ENCODE results near the gene TBC1D4. TPM values are rescaled to one million over a fixed set of nuclear protein-coding genes. Genes with fewer than 3 reads are reported as not detected.

TBC1D4 gene
- total RNA-seq, 1 donor from 2014 or later, result 19.8 TPM

DNA sequence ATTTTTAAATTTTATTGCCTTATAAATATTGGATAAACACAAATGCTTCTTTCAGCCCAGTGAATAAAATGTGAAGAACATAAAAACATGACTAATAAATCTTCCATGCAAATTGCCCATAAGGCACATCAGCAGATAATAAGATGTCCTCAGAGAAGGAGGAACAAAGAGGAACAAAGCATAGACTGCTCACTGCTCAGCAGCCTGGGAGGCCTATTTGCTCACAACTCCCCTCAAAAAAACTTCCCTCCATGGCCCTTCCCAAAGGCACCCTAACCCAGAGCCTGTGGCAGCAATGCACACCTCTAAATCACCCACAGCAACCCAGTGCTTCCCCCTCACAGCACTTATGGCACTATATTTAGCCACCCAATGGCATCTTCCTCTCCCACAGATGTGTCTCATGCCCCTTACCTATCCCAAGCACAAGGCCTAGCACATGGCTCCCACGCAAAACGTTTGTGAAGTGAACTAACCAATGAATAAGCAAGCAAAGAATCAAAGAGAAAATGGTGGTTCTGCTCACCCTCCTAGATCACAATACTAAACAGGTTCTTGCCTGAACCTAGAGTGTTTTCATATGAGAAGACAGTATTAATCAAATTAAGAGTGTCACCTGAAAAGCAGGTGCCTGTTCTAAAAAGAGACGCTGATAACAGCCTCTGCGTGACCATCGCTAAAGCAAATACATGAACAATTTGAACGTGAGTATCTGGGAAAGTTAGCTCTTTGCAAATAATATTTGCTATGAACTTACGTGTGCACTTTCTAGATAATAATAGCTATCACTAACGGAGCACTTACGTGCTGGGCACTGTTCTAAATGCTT is 96.9 kb downstream of the TBC1D4 start:
- H3K9me3 ChIP-seq (ENCODE audit: control insufficient read depth in 3 of 3, low read length in 3 of 3), result no peaks in the 10 kb centered on the region
- H3K9ac ChIP-seq (ENCODE audit: low read depth in 1 of 3, low read length in 3 of 3), result peak overlapping the region in 1 of 3 donors; percentile 43
- H3K36me3 ChIP-seq (ENCODE audit: control insufficient read depth in 3 of 3, insufficient read depth in 3 of 3, low read length in 3 of 3), result no peaks in the 10 kb centered on the region
- H3K27ac ChIP-seq (ENCODE audit: low read depth, low read length), result peak overlapping the region; percentile 37
- no peaks in the 10 kb centered on the region for H3K27me3 ChIP-seq (ENCODE audit: control insufficient read depth in 3 of 3, insufficient read depth in 3 of 3, low read length in 3 of 3)
- no peak overlapping the region for H3K4me3 ChIP-seq (ENCODE audit: low read length in 3 of 3)
- H3K4me1 ChIP-seq (ENCODE audit: control insufficient read depth in 3 of 3, insufficient read depth in 3 of 3, low read length in 3 of 3), result peaks cover 3 to 9% (median 5%) of the 10 kb centered on the region in 3 donors

DNA sequence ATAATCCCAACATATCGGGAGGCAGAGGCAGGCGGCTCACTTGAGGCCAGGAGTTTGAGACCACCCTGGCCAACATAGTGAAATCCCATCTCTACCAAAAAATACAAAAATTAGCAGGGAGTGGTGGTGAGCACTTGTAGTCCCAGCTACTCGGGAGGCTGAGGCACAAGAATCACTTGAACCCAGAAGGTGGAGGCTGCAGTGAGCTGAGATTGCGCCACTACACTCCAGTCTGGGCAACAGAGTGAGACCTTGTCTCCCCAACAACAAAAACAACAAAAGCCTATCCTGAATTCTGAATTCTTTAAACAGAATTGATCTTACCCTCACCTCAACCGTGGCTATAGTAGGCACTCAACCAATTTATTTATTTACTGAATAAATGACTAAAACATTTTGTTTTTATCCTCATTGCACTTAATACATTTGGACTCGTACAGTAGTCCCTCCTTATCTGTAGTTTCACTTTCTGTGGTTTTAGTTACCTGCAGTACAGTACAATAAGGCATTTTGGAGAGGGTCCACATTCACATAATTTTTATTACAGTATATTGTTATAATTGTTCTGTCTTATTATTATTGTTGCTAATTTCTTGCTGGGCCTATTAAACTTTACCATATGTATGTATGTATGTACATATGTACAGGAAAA is 98.8 kb downstream of the TBC1D4 start:
- H3K4me1 ChIP-seq (ENCODE audit: control insufficient read depth in 3 of 3, insufficient read depth in 3 of 3, low read length in 3 of 3), result peaks cover 3 to 9% (median 5%) of the 10 kb centered on the region in 3 donors
- H3K9me3 ChIP-seq (ENCODE audit: control insufficient read depth in 3 of 3, low read length in 3 of 3), result no peaks in the 10 kb centered on the region
- H3K36me3 ChIP-seq (ENCODE audit: control insufficient read depth in 3 of 3, insufficient read depth in 3 of 3, low read length in 3 of 3), result no peaks in the 10 kb centered on the region
- no peak overlapping the region for H3K9ac ChIP-seq (ENCODE audit: low read depth in 1 of 3, low read length in 3 of 3)
- no peaks in the 10 kb centered on the region for H3K27me3 ChIP-seq (ENCODE audit: control insufficient read depth in 3 of 3, insufficient read depth in 3 of 3, low read length in 3 of 3)
- H3K4me3 ChIP-seq (ENCODE audit: low read length in 3 of 3), result no peak overlapping the region
- no peak overlapping the region for H3K27ac ChIP-seq (ENCODE audit: low read depth, low read length)

DNA sequence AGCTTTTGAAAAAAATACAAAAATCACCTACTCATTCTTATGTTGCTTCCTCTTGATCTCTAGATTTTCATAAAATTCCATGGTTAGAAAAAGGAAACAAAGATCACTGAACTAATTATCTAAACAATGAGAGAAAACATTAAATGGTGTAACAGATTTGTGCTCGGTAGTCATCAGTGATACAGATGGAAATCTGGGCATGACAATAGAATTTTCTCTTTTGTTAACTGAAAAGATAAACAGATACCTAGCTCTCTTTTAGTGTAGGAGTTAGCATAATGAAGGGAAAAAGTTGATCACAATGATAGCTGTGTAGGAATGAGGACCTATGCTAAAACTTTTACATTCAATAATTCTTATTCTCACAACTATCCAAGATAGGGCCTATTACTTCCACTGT is 103.7 kb downstream of the TBC1D4 start:
- H3K9me3 ChIP-seq (ENCODE audit: control insufficient read depth in 3 of 3, low read length in 3 of 3), result no peaks in the 10 kb centered on the region
- no peaks in the 10 kb centered on the region for H3K36me3 ChIP-seq (ENCODE audit: control insufficient read depth in 3 of 3, insufficient read depth in 3 of 3, low read length in 3 of 3)
- no peak overlapping the region for H3K27ac ChIP-seq (ENCODE audit: low read depth, low read length)
- H3K27me3 ChIP-seq (ENCODE audit: control insufficient read depth in 3 of 3, insufficient read depth in 3 of 3, low read length in 3 of 3), result no peaks in the 10 kb centered on the region
- no peak overlapping the region for H3K4me3 ChIP-seq (ENCODE audit: low read length in 3 of 3)
- H3K4me1 ChIP-seq (ENCODE audit: control insufficient read depth in 3 of 3, insufficient read depth in 3 of 3, low read length in 3 of 3), result peaks cover 2 to 15% (median 6%) of the 10 kb centered on the region in 3 donors
- no peak overlapping the region for H3K9ac ChIP-seq (ENCODE audit: low read depth in 1 of 3, low read length in 3 of 3)

DNA sequence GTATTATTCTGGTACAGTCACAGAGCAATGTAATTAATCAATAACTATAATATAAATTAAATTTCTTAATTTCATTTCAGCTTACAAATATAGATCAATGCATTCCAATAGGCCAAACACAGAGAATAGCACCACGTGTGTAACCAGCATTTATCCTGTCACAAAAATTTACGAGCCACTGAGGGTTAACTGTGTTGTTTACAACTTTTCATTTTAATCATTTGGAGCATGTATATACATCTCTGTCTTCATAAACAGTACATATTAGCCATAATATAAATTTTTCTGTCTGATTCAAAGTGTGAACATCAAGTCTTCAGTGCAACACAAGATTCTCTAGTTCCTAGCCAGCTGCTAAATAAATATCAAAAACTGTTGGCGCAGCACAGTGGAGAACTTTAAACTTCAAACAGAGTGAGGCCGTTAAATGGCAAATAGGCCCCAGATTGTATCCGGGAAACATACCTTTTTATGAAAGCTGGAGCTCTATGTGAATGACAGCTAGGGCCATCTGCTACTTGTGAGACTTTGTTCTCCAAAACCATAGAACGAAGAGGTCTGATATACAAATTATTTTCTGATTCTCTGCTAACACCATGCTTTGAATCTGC is 105.1 kb downstream of the TBC1D4 start:
- Histone ChIP-seq H3K4me3 (ENCODE audit: low read length in 3 of 3) (no peak overlapping the region), H3K9ac (ENCODE audit: low read depth in 1 of 3, low read length in 3 of 3) (no peak overlapping the region), H3K9me3 (ENCODE audit: control insufficient read depth in 3 of 3, low read length in 3 of 3) (no peaks in the 10 kb centered on the region), H3K27ac (ENCODE audit: low read depth, low read length) (no peak overlapping the region), H3K27me3 (ENCODE audit: control insufficient read depth in 3 of 3, insufficient read depth in 3 of 3, low read length in 3 of 3) (no peaks in the 10 kb centered on the region), H3K36me3 (ENCODE audit: control insufficient read depth in 3 of 3, insufficient read depth in 3 of 3, low read length in 3 of 3) (no peaks in the 10 kb centered on the region), H3K4me1 (ENCODE audit: control insufficient read depth in 3 of 3, insufficient read depth in 3 of 3, low read length in 3 of 3) (peaks cover 9 to 21% (median 17%) of the 10 kb centered on the region in 3 donors)

DNA sequence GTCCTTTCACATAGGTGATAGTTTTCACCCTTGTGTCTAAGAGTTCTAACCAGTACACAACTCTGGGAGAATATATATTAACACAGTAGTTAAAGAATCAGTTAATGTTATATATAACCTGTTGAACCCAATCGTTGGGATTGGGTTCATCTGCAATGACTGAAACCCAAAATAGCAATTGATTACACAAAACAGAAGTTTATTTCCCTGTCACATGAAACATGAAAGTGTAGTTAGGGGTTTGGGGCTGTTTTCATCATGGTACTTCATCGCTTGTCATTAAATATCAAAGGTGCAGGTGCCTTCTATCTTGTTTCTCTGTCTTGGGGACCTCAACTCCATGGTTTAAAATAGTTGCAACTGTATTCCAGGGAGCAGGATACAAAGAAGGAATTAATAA is 106.6 kb downstream of the TBC1D4 start:
- Histone ChIP-seq H3K9me3 (ENCODE audit: control insufficient read depth in 3 of 3, low read length in 3 of 3) (no peaks in the 10 kb centered on the region), H3K4me3 (ENCODE audit: low read length in 3 of 3) (no peak overlapping the region), H3K9ac (ENCODE audit: low read depth in 1 of 3, low read length in 3 of 3) (no peak overlapping the region), H3K27ac (ENCODE audit: low read depth, low read length) (no peak overlapping the region), H3K36me3 (ENCODE audit: control insufficient read depth in 3 of 3, insufficient read depth in 3 of 3, low read length in 3 of 3) (no peaks in the 10 kb centered on the region), H3K27me3 (ENCODE audit: control insufficient read depth in 3 of 3, insufficient read depth in 3 of 3, low read length in 3 of 3) (no peaks in the 10 kb centered on the region), H3K4me1 (ENCODE audit: control insufficient read depth in 3 of 3, insufficient read depth in 3 of 3, low read length in 3 of 3) (peaks cover 19 to 32% (median 30%) of the 10 kb centered on the region in 3 donors)

DNA sequence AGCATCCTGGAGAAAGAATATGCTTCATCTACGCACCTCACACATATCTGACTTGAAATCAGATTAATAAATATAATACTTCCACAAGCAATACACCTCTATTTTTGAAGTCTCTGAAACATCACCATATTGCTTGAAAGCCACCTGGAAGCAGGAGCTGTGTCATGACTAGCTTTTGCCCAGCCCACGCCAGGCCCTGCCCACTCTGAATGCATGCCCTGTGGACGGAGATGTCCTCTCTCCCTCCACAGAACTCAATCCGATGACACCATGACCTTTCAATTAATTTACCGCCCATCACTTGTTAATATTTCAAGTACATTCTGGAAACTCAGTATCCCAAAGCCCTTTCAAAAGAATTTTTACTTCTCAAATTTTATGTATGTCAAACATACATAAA is 108.0 kb downstream of the TBC1D4 start:
- no peaks in the 10 kb centered on the region for H3K27me3 ChIP-seq (ENCODE audit: control insufficient read depth in 3 of 3, insufficient read depth in 3 of 3, low read length in 3 of 3)
- H3K36me3 ChIP-seq (ENCODE audit: control insufficient read depth in 3 of 3, insufficient read depth in 3 of 3, low read length in 3 of 3), result no peaks in the 10 kb centered on the region
- H3K4me1 ChIP-seq (ENCODE audit: control insufficient read depth in 3 of 3, insufficient read depth in 3 of 3, low read length in 3 of 3), result peaks cover 25 to 42% (median 40%) of the 10 kb centered on the region in 3 donors
- H3K27ac ChIP-seq (ENCODE audit: low read depth, low read length), result peak overlapping the region; percentile 59
- no peak overlapping the region for H3K9ac ChIP-seq (ENCODE audit: low read depth in 1 of 3, low read length in 3 of 3)
- H3K4me3 ChIP-seq (ENCODE audit: low read length in 3 of 3), result no peak overlapping the region
- no peaks in the 10 kb centered on the region for H3K9me3 ChIP-seq (ENCODE audit: control insufficient read depth in 3 of 3, low read length in 3 of 3)

DNA sequence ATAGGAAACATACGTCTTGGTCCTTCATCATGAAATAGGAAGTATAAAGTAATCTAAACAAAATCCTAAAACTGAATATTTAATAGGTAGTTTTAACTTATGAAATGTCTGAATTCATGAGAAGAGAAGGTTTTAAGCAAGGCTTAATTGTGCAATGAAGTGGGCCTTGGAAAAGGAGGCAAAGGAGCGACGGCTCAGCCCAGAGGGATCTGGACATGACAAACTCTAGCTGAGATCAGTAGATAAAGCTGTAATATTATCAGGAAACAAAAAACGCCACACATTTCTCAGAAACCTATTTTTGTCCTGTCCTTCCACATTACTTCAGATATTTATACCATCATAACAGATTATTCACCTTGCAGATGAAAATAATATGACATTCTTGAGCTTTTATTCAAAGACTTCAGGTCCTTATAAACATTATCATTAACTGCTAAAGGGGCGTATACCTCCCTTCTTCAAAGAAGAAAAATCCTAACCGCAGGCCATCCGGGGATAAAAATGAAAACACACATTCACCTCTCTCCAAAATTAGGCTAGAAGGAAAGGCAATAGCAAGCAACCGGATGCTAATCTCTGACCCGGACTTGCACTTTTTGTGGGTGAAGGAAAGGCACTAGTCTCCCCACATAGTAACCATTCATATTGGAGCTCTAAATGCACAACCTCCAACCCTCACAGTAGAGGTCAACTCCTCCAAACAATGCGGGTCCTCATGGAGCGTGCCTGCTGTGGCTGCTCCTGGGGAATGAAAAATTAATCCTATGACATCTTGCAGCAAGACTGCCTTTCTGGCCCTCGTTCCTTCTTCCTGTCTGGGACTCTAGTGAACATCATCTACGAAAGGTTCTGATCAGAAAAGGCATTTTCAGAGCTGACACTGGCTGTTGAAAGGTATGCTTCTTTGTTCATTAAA is 108.8 kb downstream of the TBC1D4 start:
- no peaks in the 10 kb centered on the region for H3K27me3 ChIP-seq (ENCODE audit: control insufficient read depth in 3 of 3, insufficient read depth in 3 of 3, low read length in 3 of 3)
- peak overlapping the region in 1 of 3 donors; percentile 24 for H3K4me3 ChIP-seq (ENCODE audit: low read length in 3 of 3)
- H3K9ac ChIP-seq (ENCODE audit: low read depth in 1 of 3, low read length in 3 of 3), result peak overlapping the region in 2 of 3 donors; percentile 27 to 42
- H3K4me1 ChIP-seq (ENCODE audit: control insufficient read depth in 3 of 3, insufficient read depth in 3 of 3, low read length in 3 of 3), result peaks cover 28 to 48% (median 43%) of the 10 kb centered on the region in 3 donors
- no peaks in the 10 kb centered on the region for H3K9me3 ChIP-seq (ENCODE audit: control insufficient read depth in 3 of 3, low read length in 3 of 3)
- no peaks in the 10 kb centered on the region for H3K36me3 ChIP-seq (ENCODE audit: control insufficient read depth in 3 of 3, insufficient read depth in 3 of 3, low read length in 3 of 3)
- peak overlapping the region; percentile 59 for H3K27ac ChIP-seq (ENCODE audit: low read depth, low read length)

DNA sequence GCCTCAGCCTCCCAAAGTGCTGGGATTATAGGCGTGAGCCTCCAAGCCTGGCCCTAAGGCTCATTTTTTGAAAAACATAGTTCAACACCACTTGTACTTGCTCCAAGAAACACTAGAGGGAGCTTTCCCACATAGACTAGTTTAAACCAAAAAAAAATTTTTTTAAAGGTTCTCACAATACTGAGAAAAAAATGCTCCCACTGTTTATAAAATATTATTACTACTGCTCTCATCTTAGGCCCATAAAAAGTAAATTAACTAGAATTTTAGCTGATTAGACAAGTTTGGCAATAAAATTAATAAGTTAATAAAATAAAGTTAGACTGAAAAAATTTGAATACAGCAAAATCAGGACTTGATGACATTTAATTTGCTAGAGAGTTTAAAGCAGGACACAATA is 109.5 kb downstream of the TBC1D4 start:
- H3K27me3 ChIP-seq (ENCODE audit: control insufficient read depth in 3 of 3, insufficient read depth in 3 of 3, low read length in 3 of 3), result no peaks in the 10 kb centered on the region
- H3K9me3 ChIP-seq (ENCODE audit: control insufficient read depth in 3 of 3, low read length in 3 of 3), result no peaks in the 10 kb centered on the region
- H3K4me1 ChIP-seq (ENCODE audit: control insufficient read depth in 3 of 3, insufficient read depth in 3 of 3, low read length in 3 of 3), result peaks cover 30 to 50% (median 44%) of the 10 kb centered on the region in 3 donors
- peak overlapping the region; percentile 59 for H3K27ac ChIP-seq (ENCODE audit: low read depth, low read length)
- peak overlapping the region in 1 of 3 donors; percentile 42 for H3K9ac ChIP-seq (ENCODE audit: low read depth in 1 of 3, low read length in 3 of 3)
- no peaks in the 10 kb centered on the region for H3K36me3 ChIP-seq (ENCODE audit: control insufficient read depth in 3 of 3, insufficient read depth in 3 of 3, low read length in 3 of 3)
- H3K4me3 ChIP-seq (ENCODE audit: low read length in 3 of 3), result no peak overlapping the region

DNA sequence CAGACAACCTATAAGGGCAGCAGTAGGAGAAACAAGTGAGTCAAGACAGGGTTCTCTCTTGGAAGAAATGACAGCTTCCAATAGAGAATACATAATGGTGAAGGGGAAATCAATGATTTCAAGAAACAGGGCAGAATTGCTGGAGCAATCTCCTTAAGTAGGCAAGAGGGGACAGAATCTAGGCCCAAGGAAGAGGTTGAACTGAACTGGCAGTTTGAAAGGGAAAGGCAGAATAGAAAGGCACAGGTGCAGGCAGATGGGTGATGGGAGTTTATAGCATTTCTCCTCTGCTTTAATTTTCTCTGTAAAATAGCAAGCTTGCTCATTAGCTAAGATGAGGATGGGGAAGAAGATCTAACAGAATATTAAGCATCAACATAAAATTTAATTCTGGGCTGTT is 110.8 kb downstream of the TBC1D4 start:
- H3K4me3 ChIP-seq (ENCODE audit: low read length in 3 of 3), result no peak overlapping the region
- no peaks in the 10 kb centered on the region for H3K27me3 ChIP-seq (ENCODE audit: control insufficient read depth in 3 of 3, insufficient read depth in 3 of 3, low read length in 3 of 3)
- H3K36me3 ChIP-seq (ENCODE audit: control insufficient read depth in 3 of 3, insufficient read depth in 3 of 3, low read length in 3 of 3), result no peaks in the 10 kb centered on the region
- H3K4me1 ChIP-seq (ENCODE audit: control insufficient read depth in 3 of 3, insufficient read depth in 3 of 3, low read length in 3 of 3), result peaks cover 34 to 55% (median 43%) of the 10 kb centered on the region in 3 donors
- H3K9ac ChIP-seq (ENCODE audit: low read depth in 1 of 3, low read length in 3 of 3), result no peak overlapping the region
- no peak overlapping the region for H3K27ac ChIP-seq (ENCODE audit: low read depth, low read length)
- no peaks in the 10 kb centered on the region for H3K9me3 ChIP-seq (ENCODE audit: control insufficient read depth in 3 of 3, low read length in 3 of 3)

Data from skeletal muscle tissue (tissue), 4 donors.